H9 (cell line): ENCODE measurements around the gene GAS5. TPM values are rescaled to one million over a fixed set of nuclear protein-coding genes. Genes with fewer than 3 reads are reported as not detected.

Experiments
- DNase-seq: peaks from one replicate; pipeline ENCODE4 v3.0.0-alpha.2; 2017
- H2AFZ ChIP-seq: one replicate; pipeline ENCODE4 v1.6.1; 2013; ENCODE audit warnings: mild to moderate bottlenecking, low read length, control low read depth, moderate library complexity
- H2AK5ac ChIP-seq: 2 replicates; pipeline ENCODE4 v1.6.1; 2013; ENCODE audit warnings: low read length, control low read depth, mixed read lengths; ENCODE audit not compliant: insufficient read length
- H2BK120ac ChIP-seq: one replicate; pipeline ENCODE4 v1.6.1; 2013; ENCODE audit warnings: low read depth, mild to moderate bottlenecking, low read length, control low read depth, inconsistent platforms; ENCODE audit not compliant: poor library complexity, severe bottlenecking
- H2BK12ac ChIP-seq: 2 replicates; pipeline ENCODE4 v1.6.1; 2013; ENCODE audit warnings: low read length, control low read depth, mixed read lengths, low read depth; ENCODE audit not compliant: insufficient read length
- H2BK15ac ChIP-seq: 2 replicates; pipeline ENCODE4 v1.6.1; 2013; ENCODE audit warnings: low read depth, low read length, control low read depth
- H2BK20ac ChIP-seq: one replicate; pipeline ENCODE4 v1.6.1; 2013; ENCODE audit warnings: low read depth, mild to moderate bottlenecking, low read length, control low read depth, inconsistent platforms; ENCODE audit not compliant: poor library complexity, severe bottlenecking
- H2BK5ac ChIP-seq: 2 replicates; pipeline ENCODE4 v1.6.1; 2013; ENCODE audit warnings: low read length, control low read depth, mixed read lengths; ENCODE audit not compliant: insufficient read length
- H3K14ac ChIP-seq: 2 replicates; pipeline ENCODE4 v1.6.1; 2013; ENCODE audit warnings: low read length, control low read depth; ENCODE audit not compliant: insufficient read depth
- H3K18ac ChIP-seq: 2 replicates; pipeline ENCODE4 v1.6.1; 2013; ENCODE audit warnings: low read depth, mild to moderate bottlenecking, mixed read lengths, low read length, control low read depth; ENCODE audit not compliant: insufficient read length
- H3K23ac ChIP-seq: 2 replicates; pipeline ENCODE4 v1.6.1; 2013; ENCODE audit warnings: low read length, control low read depth, mixed read lengths, low read depth; ENCODE audit not compliant: insufficient read length
- H3K23me2 ChIP-seq: 2 replicates; pipeline ENCODE4 v1.6.1; 2013; ENCODE audit warnings: low read depth, mild to moderate bottlenecking, mixed read lengths, low read length, control low read depth; ENCODE audit not compliant: insufficient read length, poor library complexity, severe bottlenecking
- H3K27ac ChIP-seq: 2 replicates; pipeline ENCODE4 v1.5.1; 2013; ENCODE audit warnings: low read length, control low read depth, mixed read lengths, low read depth; ENCODE audit not compliant: insufficient read length
- H3K27me3 ChIP-seq: 2 replicates; pipeline ENCODE4 v1.6.1; 2013; ENCODE audit warnings: low read length, control low read depth, inconsistent platforms; ENCODE audit not compliant: insufficient read depth
- H3K4ac ChIP-seq: 2 replicates; pipeline ENCODE4 v1.6.1; 2013; ENCODE audit warnings: low read depth, mild to moderate bottlenecking, control low read depth, inconsistent platforms, low read length, moderate library complexity
- H3K4me1 ChIP-seq: 2 replicates; pipeline ENCODE4 v1.6.1; 2013; ENCODE audit warnings: low read length, control low read depth, inconsistent platforms; ENCODE audit not compliant: insufficient read depth
- H3K4me2 ChIP-seq: 2 replicates; pipeline ENCODE4 v1.6.1; 2013; ENCODE audit warnings: low read length, control low read depth, mixed read lengths; ENCODE audit not compliant: insufficient read length, insufficient read depth
- H3K56ac ChIP-seq: 2 replicates; pipeline ENCODE4 v1.6.1; 2013; ENCODE audit warnings: low read depth, mild to moderate bottlenecking, mixed read lengths, low read length, control low read depth; ENCODE audit not compliant: insufficient read length
- H3K79me1 ChIP-seq: 2 replicates; pipeline ENCODE4 v1.6.1; 2013; ENCODE audit warnings: low read depth, mild to moderate bottlenecking, moderate library complexity, low read length, control low read depth, inconsistent platforms; ENCODE audit not compliant: insufficient read depth, poor library complexity, severe bottlenecking
- H3K79me2 ChIP-seq: 2 replicates; pipeline ENCODE4 v1.6.1; 2013; ENCODE audit warnings: low read length, control low read depth, inconsistent platforms; ENCODE audit not compliant: insufficient read depth
- H3K9ac ChIP-seq: 2 replicates; pipeline ENCODE4 v1.6.1; 2013; ENCODE audit warnings: low read length, control low read depth, mixed read lengths; ENCODE audit not compliant: insufficient read length; ENCODE audit errors: extremely low read depth
- H3K9me3 ChIP-seq: one replicate; pipeline ENCODE4 v1.6.1; 2013; ENCODE audit warnings: low read depth, low read length, inconsistent platforms; ENCODE audit not compliant: control insufficient read depth
- H3T11ph ChIP-seq: one replicate; pipeline ENCODE4 v1.6.1; 2013; ENCODE audit warnings: mild to moderate bottlenecking, low read length, control low read depth, inconsistent platforms
- H4K20me1 ChIP-seq: one replicate; pipeline ENCODE4 v1.6.1; 2013; ENCODE audit not compliant: control insufficient read depth, insufficient read length, insufficient read depth
- H4K5ac ChIP-seq: 2 replicates; pipeline ENCODE4 v1.6.1; 2013; ENCODE audit warnings: low read depth, mild to moderate bottlenecking, mixed read lengths, low read length, control low read depth; ENCODE audit not compliant: insufficient read length
- H4K8ac ChIP-seq: replicated peaks from 2 replicates; pipeline ENCODE4 v1.6.1; 2013; ENCODE audit warnings: low read length, control low read depth, mixed read lengths, low read depth; ENCODE audit not compliant: insufficient read length
- H4K91ac ChIP-seq: 2 replicates; pipeline ENCODE4 v1.6.1; 2013; ENCODE audit warnings: low read depth, mild to moderate bottlenecking, moderate library complexity, mixed read lengths, low read length, control low read depth; ENCODE audit not compliant: insufficient read length
- H3K27ac Mint-ChIP-seq, 3 experiments: 2 replicates in 2 of 3; 3 replicates in 1 of 3; pipeline ENCODE4 v1.8.0; 2020 to 2021; ENCODE audit warnings: mixed read lengths in 3 of 3, mild to moderate bottlenecking in 1 of 3, moderate library complexity in 1 of 3
- H3K27me3 Mint-ChIP-seq: 2 replicates; pipeline ENCODE4 v1.8.0; 2021; ENCODE audit warnings: low read depth, mild to moderate bottlenecking, moderate library complexity, mixed read lengths
- H3K36me3 Mint-ChIP-seq, 3 experiments: 2 replicates in 2 of 3; 3 replicates in 1 of 3; pipeline ENCODE4 v1.8.0; 2020 to 2021; ENCODE audit warnings: low read depth in 3 of 3, mixed read lengths in 3 of 3; ENCODE audit not compliant: insufficient read depth in 1 of 3
- H3K4me1 Mint-ChIP-seq, 2 experiments: 2 replicates each; pipeline ENCODE4 v1.8.0; 2020; ENCODE audit warnings: mixed read lengths in 2 of 2
- H3K4me3 Mint-ChIP-seq, 2 experiments: 2 replicates in 1 of 2; 3 replicates in 1 of 2; pipeline ENCODE4 v1.8.0; 2020 to 2021; ENCODE audit warnings: mild to moderate bottlenecking in 2 of 2, mixed read lengths in 2 of 2, moderate library complexity in 1 of 2
- H3K9me3 Mint-ChIP-seq, 2 experiments: 2 replicates in 1 of 2; 3 replicates in 1 of 2; pipeline ENCODE4 v1.8.0; 2020; ENCODE audit warnings: mild to moderate bottlenecking in 2 of 2, mixed read lengths in 2 of 2, moderate library complexity in 1 of 2
- WGBS: extraction: QIAGEN DNeasy Blood & Tissue Kit; methylation state at CpG from one replicate; pipeline ENCODE4 v1.1.7; 2013; ENCODE audit warnings: missing lambda C conversion rate, low lambda C conversion rate, mixed read lengths; ENCODE audit not compliant: insufficient read length; ENCODE audit errors: extremely low coverage; 5-methylcytosine and 5-hydroxymethylcytosine counted together
- total RNA-seq: library from RNA; stranded (reverse); gene quantifications from 2 replicates; pipeline ENCODE4 v1.2.1, GENCODE V29; 2021
- TF ChIP-seq, protein P1 (sequence below): fragments of 200-600 bp; sonication (generic); conservative IDR thresholded peaks from 3 replicates; pipeline ENCODE4 v1.8.0; 2021; ENCODE audit warnings: antibody characterized with exemption, mild to moderate bottlenecking

The GAS5 gene
- total RNA-seq, 1 experiment from 2014 or later: 690 TPM

DNA sequence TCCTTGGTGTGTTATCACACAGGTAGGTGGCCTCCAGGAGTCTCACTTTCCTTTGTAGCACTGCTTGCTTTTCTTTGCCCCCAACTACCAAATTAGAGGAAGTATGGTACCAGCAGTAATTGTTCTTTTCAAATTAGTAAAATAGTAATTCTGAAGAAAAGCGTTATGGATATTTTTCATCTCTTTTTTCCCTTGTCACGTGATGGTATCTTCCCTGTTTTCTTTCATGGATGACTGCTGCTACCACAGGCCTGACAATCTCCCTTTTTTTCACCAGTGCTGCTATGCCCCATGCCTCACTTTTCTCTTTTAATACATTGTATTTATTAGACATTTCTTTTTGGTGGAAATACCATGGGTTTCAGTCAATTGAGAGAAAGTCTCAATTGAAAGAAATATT is 3.7 kb upstream of the GAS5 start:
- H3K27me3 Mint-ChIP-seq: peaks cover 3% of the 10 kb centered on the region; the same call in 1 of the 2 replicates
- no peak for DNase-seq
- H3K4me3 Mint-ChIP-seq: no peak overlapping the region
- Histone ChIP-seq H4K8ac (no peak overlapping the region), H3K56ac (no peak overlapping the region), H3K27me3 (no peaks in the 10 kb centered on the region), H2BK20ac (no peak overlapping the region), H2BK120ac (no peak overlapping the region), H3K23me2 (peaks cover 7% of the 10 kb centered on the region), H3K18ac (no peak overlapping the region), H3K4me1 (no peaks in the 10 kb centered on the region), H3K23ac (no peak overlapping the region), H3K9ac (no peak overlapping the region), H4K5ac (no peak overlapping the region), H3K4ac (no peak overlapping the region), H3K4me2 (no peak overlapping the region), H4K91ac (no peak overlapping the region), H3K79me2 (peaks cover 12% of the 10 kb centered on the region; the same call in 1 of the 2 replicates), H2BK12ac (no peak overlapping the region), H3K9me3 (no peaks in the 10 kb centered on the region), H2AK5ac (no peak overlapping the region), H2BK5ac (no peak overlapping the region), H3K14ac (no peak overlapping the region), H3T11ph (no peak overlapping the region), H3K79me1 (no peaks in the 10 kb centered on the region), H4K20me1 (no peaks in the 10 kb centered on the region), H3K27ac (no peak overlapping the region), H2AFZ (no peak overlapping the region), H2BK15ac (no peak overlapping the region)
- peaks cover 17 to 19% of the 10 kb centered on the region in 2 experiments for H3K4me1 Mint-ChIP-seq
- peak overlapping the region in 1 of 3 experiments; percentile 26; a peak in 1 of 7 replicates for H3K27ac Mint-ChIP-seq
- no CpG with 5 or more reads among the region's 2 CpGs for WGBS
- TF ChIP-seq, protein P1, sequence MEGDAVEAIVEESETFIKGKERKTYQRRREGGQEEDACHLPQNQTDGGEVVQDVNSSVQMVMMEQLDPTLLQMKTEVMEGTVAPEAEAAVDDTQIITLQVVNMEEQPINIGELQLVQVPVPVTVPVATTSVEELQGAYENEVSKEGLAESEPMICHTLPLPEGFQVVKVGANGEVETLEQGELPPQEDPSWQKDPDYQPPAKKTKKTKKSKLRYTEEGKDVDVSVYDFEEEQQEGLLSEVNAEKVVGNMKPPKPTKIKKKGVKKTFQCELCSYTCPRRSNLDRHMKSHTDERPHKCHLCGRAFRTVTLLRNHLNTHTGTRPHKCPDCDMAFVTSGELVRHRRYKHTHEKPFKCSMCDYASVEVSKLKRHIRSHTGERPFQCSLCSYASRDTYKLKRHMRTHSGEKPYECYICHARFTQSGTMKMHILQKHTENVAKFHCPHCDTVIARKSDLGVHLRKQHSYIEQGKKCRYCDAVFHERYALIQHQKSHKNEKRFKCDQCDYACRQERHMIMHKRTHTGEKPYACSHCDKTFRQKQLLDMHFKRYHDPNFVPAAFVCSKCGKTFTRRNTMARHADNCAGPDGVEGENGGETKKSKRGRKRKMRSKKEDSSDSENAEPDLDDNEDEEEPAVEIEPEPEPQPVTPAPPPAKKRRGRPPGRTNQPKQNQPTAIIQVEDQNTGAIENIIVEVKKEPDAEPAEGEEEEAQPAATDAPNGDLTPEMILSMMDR: peak; percentile 12; the same call in 1 of the 3 replicates
- peaks cover 26 to 59% (median 45%) of the 10 kb centered on the region in 3 experiments for H3K36me3 Mint-ChIP-seq
- peaks cover 0 to 8% of the 10 kb centered on the region in 2 experiments; a peak in 2 of 5 replicates for H3K9me3 Mint-ChIP-seq
